NCI-H345 (cell line): ENCODE measurements around the gene UCN2.
"Not testable (repeated sequence)": the region's sequence is repeated elsewhere in the genome, so short reads cannot be mapped to it uniquely, and the experiment has no call there.

Experiments
- DNase-seq: peaks from one replicate; lab custom pipeline; 2025; lab: John Stamatoyannopoulos, UW

The UCN2 gene

DNA sequence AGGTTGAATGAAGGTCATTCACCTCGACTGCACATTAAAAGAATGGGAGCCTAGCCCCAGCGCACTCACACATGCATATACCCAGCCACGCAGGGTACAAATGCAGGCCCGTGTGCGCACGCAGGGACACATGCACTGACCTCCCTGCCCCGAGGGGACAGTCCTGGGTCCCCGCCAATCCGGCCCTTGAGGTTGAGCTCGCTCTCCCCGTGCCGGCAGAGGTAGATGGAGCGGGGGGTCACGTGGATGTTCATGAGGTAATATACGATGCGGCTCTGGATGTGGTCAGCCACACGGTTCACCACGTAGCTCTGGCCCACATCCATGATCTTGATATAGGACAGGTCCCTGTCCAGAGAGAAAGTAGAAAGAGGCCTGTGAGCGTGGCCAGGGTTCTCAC lies 27.5 kb downstream of the UCN2 start:
- no peak for DNase-seq

DNA sequence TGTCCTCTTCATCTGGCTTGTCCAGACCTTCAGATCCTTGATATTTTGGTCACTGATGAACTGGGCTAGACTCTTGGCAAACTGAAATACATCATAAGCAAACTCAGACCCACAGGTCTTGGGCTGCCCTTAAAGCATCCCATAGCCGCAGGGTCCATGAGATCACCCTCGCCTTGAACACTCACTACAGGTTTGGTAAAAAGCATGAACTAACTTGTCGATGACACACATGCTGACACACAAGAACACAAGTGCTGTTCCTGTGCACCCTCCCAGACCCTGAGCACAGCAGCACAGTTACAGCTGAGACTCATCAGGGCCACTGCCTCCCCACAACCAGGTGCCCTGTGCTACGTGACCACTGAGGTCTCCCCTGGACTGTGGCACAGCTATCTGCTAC lies 28.0 kb downstream of the UCN2 start:
- DNase-seq = no peak

DNA sequence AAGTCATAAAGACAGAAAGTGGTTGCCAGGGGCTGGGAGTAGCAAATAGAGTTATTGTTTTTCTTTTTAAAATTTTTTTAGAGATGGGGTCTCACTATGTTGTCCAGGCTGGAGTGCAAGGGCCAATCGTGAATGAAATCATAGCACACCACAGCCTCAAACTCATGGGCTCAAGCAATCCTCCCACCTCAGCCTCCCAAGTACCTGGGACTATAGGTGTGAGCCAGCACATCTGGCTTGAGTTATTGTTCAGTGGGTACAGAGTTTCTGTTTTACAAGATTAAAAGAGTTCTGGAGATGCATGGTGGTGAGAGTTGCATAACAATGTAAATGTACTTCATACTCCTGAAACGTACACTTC lies 30.6 kb downstream of the UCN2 start:
- no peak for DNase-seq

DNA sequence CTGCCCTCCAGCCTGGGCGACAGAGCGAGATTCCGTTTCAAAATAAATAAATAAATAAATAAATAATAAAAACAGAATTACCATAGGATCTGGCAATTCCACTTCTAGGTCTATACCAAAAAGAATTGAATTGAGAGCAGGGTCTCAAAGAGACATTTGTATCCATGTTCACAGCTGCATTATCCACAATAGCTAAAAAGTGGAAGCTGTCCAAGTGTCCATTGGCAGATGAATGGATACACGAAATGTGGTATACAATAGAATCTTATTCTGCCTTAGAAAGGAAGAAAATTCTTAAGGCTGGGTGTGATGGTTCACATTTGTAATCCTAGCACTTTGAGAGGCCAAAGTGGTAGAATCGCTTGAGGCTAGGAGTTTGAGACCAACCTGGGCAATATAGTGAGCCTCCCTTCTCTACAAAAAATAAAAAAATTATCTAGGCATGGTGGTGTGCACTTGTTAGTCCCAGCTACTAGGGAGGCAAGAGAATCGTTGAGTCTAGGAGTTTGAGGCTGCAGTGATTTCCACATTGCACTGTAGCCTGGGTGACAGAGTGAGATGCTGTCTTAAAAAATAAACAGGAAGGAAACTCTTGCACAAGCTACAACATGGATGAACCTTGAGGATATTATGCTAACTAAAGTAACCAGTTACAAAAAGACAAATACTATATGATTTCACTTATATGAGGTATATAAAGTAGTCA lies 31.2 kb downstream of the UCN2 start:
- no peak for DNase-seq

DNA sequence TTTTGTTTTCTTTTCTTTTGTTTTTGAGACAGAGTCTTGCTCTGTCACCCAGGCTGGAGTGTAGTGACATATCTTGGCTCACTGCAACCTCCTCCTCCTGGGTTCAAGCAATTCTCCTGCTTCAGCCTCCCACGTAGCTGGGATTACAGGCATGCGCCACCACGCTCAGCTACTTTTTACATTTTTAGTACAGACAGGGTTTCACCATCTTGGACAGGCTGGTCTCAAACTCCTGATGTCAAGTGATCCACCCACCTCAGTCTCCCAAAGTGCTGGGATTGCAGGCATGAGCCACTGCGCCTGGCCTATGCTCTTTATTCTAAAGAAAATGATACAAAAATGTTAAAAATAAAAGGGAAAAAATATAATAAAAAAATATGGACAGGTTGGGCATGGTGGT lies 32.9 kb downstream of the UCN2 start:
- not testable (repeated sequence) for DNase-seq

DNA sequence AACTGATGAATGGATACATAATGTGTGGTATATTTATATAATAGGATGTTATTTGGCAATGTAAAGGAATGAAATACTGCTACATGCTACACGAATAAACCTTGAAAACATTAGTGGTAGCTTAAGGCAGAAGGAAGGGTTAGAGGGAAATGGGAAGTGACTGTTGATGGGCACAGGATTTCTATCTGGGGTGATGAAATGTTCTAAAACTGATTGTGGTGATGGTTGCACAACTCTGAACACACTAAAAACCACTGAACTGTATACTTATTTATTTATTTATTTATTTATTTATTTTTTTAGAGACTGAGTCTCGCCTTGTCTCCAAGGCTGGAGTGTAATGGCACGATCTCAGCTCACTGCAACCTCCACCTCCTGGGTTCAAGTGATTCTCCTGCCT lies 34.8 kb downstream of the UCN2 start:
- DNase-seq = no peak

DNA sequence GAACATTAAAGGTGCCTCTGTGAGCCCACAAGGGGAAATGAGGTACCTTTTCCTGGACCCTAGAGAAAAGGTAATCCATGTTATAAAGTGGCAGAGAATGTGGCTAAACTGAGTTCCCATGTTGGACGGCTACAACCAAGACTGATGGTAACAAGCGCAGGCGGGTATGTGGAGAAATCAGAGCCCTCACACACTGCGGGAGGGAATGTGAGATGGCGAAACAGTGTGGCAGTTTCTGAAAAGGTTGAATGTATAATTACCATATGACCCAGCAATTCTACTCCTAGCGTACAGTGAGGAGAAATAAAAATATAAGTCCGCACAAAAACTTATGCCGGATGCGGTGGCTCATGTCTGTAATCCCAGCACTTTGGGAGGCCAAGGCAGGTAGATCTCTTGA lies 35.5 kb downstream of the UCN2 start:
- no peak for DNase-seq

DNA sequence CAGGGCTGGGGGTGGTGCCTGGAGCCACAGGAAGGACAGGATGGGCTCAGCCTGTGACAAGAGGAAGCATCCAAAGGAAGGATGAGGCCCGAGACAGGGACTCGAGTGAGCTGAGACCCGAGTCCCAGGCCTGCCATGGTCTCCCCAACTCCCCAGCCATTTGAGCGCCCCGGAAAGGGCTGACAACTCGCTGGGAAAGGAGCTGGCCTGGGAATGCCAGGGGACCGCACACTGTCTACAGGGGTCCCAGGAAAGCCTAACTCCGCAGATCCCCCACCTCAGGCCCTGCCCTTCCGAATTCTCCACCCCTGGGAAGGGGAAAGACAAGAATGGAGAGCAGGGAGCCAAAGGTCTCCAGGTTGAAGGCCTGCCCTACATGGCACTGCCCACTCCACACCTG lies 38.6 kb downstream of the UCN2 start:
- no peak for DNase-seq

DNA sequence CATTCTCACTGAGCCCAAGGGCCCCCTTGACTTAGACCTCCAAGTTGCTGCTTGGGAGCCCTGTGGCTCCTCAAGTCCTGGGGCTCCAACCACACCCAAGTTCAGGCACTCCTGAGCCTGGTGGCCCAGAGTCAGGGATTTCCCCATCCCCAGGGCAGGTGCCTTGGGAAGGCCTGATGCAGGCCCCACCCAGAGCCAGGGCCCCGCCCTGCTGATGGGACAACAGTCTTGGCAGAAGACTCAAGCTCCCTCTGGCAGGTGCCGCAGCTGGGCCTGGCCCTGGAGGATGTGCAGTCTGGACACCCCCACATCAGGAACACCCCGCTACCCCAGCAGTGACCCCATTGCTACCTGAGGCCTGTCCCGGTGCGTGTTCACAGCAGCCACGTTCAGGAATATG lies 41.9 kb downstream of the UCN2 start:
- DNase-seq = no peak

DNA sequence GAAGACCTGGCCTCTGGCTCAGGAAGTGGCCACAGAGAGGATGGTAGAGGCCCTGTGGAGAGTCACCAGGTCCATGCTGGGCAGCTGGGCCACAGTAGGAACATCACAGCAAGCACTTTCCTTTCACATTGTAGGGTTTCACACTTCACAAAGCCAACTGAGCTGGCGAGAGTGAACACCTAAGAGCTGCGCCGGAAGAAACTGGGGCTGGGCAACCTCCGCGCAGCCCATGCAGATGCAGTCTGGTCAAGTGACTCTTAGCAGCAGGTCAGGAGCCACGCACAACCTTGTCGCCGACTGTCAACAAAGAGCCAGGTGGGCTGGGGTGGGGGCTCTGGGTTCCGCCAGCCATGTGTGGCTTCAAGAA lies 44.3 kb downstream of the UCN2 start:
- no peak for DNase-seq

DNA sequence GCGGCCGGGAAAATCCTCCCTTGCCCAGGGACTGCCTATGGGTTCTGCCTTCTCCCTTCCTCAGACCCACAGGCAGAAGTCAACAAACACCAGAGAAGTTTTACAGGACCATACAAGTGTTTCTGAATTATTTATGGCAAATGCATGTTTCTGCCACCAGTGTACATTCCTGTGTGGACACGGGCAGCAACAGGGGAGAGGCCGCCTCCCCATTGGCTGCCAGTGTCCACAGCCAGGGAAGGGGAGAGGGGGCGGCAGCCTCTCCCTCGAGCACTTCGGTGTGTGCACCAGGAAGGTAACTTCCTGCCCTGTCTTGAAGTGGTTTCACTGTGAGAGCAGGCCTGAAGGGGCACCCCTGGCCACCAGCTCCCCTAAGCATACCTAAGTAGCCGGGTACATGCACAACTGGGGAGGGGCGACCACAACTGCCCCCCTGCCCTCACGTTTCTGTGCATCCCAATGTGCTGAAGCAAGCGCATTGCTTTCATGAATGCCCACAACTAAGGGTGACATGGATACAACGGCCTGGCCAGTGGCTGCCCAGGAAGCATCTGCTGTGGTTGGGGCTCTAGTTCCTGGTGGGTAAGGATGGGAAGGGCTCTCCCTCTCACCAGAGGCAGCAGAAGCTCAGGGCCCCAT lies 44.8 kb downstream of the UCN2 start:
- DNase-seq = no peak

DNA sequence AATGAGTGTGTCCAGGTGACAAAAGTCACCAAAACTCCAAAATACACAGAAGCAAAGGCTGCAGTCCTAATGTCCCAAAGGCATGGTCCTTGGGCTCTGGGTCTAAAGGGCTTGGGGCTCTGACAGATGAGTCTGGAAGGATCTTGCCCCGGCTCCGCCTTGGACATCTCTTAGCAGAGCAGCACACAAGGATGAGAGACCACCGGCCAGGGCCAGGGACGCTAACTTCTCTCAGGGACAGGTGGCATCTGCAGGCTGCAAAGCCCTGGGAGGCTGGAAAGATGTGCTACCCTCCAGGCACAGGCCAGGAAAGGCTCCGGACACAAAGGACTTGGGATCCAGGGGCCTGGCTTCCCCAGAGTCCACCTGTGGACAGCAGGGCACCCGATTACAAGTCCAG lies 45.5 kb downstream of the UCN2 start:
- no peak for DNase-seq

DNA sequence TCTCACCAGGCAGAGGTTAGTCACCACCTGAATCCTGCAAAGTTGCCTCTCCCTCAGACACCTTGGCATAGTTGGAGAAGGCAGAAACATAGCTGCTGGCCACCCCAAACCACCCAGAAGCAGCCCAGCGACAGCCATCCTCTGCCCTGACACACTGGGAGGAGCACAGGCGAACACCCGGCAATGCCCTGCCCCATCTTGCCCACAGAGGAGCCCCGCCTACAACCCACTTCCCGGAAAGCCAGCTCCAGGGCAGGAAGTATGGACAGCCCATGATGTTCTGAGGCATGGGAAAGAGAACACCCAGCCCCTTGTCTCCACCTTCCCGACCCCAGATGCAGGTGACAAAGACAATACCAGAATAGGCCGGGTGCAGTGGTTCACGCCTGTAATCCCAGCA lies 47.0 kb downstream of the UCN2 start:
- no peak for DNase-seq

DNA sequence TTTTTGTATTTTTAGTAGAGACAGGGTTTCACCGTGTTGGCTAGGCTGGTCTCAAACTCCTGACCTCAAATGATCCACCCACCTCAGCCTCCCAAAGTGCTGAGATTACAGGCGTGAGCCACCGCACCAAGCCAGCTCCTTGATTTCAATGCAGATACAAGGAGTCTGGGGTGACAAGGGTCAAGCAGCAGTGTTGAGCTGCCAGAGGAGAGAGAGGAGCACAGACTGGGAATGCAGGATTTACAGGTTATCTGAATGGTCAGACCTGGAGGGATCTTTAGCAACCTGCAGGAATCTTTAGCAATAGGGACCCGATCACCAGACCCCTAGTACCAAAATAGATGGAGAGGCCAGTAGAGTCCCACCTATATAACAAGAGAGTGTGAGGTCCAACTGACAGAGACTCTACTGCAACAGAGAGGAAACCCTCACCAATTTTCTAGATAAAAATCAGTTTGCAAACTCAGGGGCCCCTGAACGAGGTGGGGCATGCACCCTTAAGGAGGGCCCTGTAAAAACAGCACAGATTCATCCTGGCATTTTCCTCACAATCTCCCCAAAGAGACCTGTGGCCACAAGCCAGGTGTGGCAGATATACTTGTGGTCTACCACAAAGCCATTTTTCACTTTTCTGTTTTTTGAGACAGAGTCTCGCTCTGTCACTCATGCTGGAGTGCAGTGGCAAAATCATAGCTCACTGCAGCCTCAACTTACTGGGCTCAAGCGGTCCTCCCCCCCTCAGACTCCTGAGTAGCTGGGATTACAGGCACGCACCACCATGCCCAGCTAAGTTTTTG lies 49.0 kb downstream of the UCN2 start:
- DNase-seq = no peak
